ENCODE results near the gene AGBL4.

DNA sequence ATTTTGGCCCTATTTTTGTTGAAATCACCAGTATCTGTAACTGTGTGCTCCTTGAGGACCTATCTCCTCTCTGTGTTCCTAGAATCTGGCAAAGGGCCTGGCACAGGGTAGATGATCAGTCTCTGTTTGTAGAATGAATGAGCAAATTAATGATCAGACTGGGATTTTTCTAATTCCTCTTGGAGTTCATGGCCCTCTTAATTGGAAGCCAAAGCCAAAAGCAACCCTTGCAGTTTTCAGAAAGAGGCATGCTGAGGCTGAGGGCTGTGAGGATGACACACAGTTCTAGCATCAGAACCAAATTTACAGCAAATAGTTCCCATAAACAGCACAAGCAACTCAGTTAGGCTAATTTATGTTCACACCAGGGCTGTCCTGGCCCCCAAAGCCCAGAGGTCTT is 1136.0 kb downstream of the AGBL4 start:
- TF ChIP-seq, protein P1, sequence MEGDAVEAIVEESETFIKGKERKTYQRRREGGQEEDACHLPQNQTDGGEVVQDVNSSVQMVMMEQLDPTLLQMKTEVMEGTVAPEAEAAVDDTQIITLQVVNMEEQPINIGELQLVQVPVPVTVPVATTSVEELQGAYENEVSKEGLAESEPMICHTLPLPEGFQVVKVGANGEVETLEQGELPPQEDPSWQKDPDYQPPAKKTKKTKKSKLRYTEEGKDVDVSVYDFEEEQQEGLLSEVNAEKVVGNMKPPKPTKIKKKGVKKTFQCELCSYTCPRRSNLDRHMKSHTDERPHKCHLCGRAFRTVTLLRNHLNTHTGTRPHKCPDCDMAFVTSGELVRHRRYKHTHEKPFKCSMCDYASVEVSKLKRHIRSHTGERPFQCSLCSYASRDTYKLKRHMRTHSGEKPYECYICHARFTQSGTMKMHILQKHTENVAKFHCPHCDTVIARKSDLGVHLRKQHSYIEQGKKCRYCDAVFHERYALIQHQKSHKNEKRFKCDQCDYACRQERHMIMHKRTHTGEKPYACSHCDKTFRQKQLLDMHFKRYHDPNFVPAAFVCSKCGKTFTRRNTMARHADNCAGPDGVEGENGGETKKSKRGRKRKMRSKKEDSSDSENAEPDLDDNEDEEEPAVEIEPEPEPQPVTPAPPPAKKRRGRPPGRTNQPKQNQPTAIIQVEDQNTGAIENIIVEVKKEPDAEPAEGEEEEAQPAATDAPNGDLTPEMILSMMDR (IDR thresholded peaks at IDR 0.05): no peak
- TF ChIP-seq POLR2A (IDR thresholded peaks at IDR 0.05): no peak

Measured in heart left ventricle (tissue), 13 donors.